ENCODE measurements around the gene FHIT.
"Not testable (repeated sequence)": the region's sequence is repeated elsewhere in the genome, so short reads cannot be mapped to it uniquely, and the experiment has no call there.

Gene FHIT

GRCh38 chr3:60898321-60898720, 352.9 kb downstream of the FHIT start:
- no peaks in the 10 kb centered on the region for H3K36me3 ChIP-seq (ENCODE audit: control insufficient read depth in 1 of 2, insufficient read depth in 2 of 2, low read length in 2 of 2)
- H3K4me1 ChIP-seq (ENCODE audit: control insufficient read depth in 1 of 2, insufficient read depth in 2 of 2, low read length in 2 of 2) = no peaks in the 10 kb centered on the region
- no peak overlapping the region for H3K27ac ChIP-seq (ENCODE audit: low read depth, low read length)
- no peaks in the 10 kb centered on the region for H3K9me3 ChIP-seq (ENCODE audit: control insufficient read depth in 1 of 2, low read length in 2 of 2)
- H3K4me3 ChIP-seq (ENCODE audit: low read depth in 1 of 2, low read length in 2 of 2) = no peak overlapping the region
- no peak overlapping the region for H3K9ac ChIP-seq (ENCODE audit: low read depth in 1 of 2, low read length in 2 of 2)
- H3K27me3 ChIP-seq (ENCODE audit: control insufficient read depth in 1 of 2, insufficient read depth in 2 of 2, low read length in 2 of 2) = no peaks in the 10 kb centered on the region

GRCh38 chr3:60893946-60894345, 357.3 kb downstream of the FHIT start:
- Histone ChIP-seq H3K9me3 (ENCODE audit: control insufficient read depth in 1 of 2, low read length in 2 of 2) (no peaks in the 10 kb centered on the region), H3K4me3 (ENCODE audit: low read depth in 1 of 2, low read length in 2 of 2) (no peak overlapping the region), H3K27me3 (ENCODE audit: control insufficient read depth in 1 of 2, insufficient read depth in 2 of 2, low read length in 2 of 2) (no peaks in the 10 kb centered on the region), H3K9ac (ENCODE audit: low read depth in 1 of 2, low read length in 2 of 2) (no peak overlapping the region), H3K4me1 (ENCODE audit: control insufficient read depth in 1 of 2, insufficient read depth in 2 of 2, low read length in 2 of 2) (no peaks in the 10 kb centered on the region), H3K27ac (ENCODE audit: low read depth, low read length) (no peak overlapping the region), H3K36me3 (ENCODE audit: control insufficient read depth in 1 of 2, insufficient read depth in 2 of 2, low read length in 2 of 2) (no peaks in the 10 kb centered on the region)

- no peaks in the 10 kb centered on the region for H3K9me3 ChIP-seq (ENCODE audit: control insufficient read depth in 1 of 2, low read length in 2 of 2)
- H3K9ac ChIP-seq (ENCODE audit: low read depth in 1 of 2, low read length in 2 of 2) = no peak overlapping the region
- no peak overlapping the region for H3K4me3 ChIP-seq (ENCODE audit: low read depth in 1 of 2, low read length in 2 of 2)
- H3K4me1 ChIP-seq (ENCODE audit: control insufficient read depth in 1 of 2, insufficient read depth in 2 of 2, low read length in 2 of 2) = no peaks in the 10 kb centered on the region
- H3K36me3 ChIP-seq (ENCODE audit: control insufficient read depth in 1 of 2, insufficient read depth in 2 of 2, low read length in 2 of 2) = no peaks in the 10 kb centered on the region
- H3K27ac ChIP-seq (ENCODE audit: low read depth, low read length) = no peak overlapping the region
- no peaks in the 10 kb centered on the region for H3K27me3 ChIP-seq (ENCODE audit: control insufficient read depth in 1 of 2, insufficient read depth in 2 of 2, low read length in 2 of 2)
Measured at GRCh38 chr3:60890226-60890625, 361.0 kb downstream of the FHIT start.

- not testable (repeated sequence) for H3K27me3 ChIP-seq (ENCODE audit: control insufficient read depth in 1 of 2, insufficient read depth in 2 of 2, low read length in 2 of 2); H3K4me3 ChIP-seq (ENCODE audit: low read depth in 1 of 2, low read length in 2 of 2); H3K36me3 ChIP-seq (ENCODE audit: control insufficient read depth in 1 of 2, insufficient read depth in 2 of 2, low read length in 2 of 2); H3K27ac ChIP-seq (ENCODE audit: low read depth, low read length); H3K4me1 ChIP-seq (ENCODE audit: control insufficient read depth in 1 of 2, insufficient read depth in 2 of 2, low read length in 2 of 2); H3K9ac ChIP-seq (ENCODE audit: low read depth in 1 of 2, low read length in 2 of 2); H3K9me3 ChIP-seq (ENCODE audit: control insufficient read depth in 1 of 2, low read length in 2 of 2)
Measured at GRCh38 chr3:60888952-60889351, 362.3 kb downstream of the FHIT start.

- Histone ChIP-seq H3K9me3 (ENCODE audit: control insufficient read depth in 1 of 2, low read length in 2 of 2) (no peaks in the 10 kb centered on the region), H3K27me3 (ENCODE audit: control insufficient read depth in 1 of 2, insufficient read depth in 2 of 2, low read length in 2 of 2) (no peaks in the 10 kb centered on the region), H3K9ac (ENCODE audit: low read depth in 1 of 2, low read length in 2 of 2) (no peak overlapping the region), H3K4me1 (ENCODE audit: control insufficient read depth in 1 of 2, insufficient read depth in 2 of 2, low read length in 2 of 2) (no peaks in the 10 kb centered on the region), H3K4me3 (ENCODE audit: low read depth in 1 of 2, low read length in 2 of 2) (no peak overlapping the region), H3K27ac (ENCODE audit: low read depth, low read length) (no peak overlapping the region), H3K36me3 (ENCODE audit: control insufficient read depth in 1 of 2, insufficient read depth in 2 of 2, low read length in 2 of 2) (no peaks in the 10 kb centered on the region)
Measured at GRCh38 chr3:60887574-60887973, 363.7 kb downstream of the FHIT start.

- Histone ChIP-seq H3K4me3 (ENCODE audit: low read depth in 1 of 2, low read length in 2 of 2) (no peak overlapping the region), H3K36me3 (ENCODE audit: control insufficient read depth in 1 of 2, insufficient read depth in 2 of 2, low read length in 2 of 2) (no peaks in the 10 kb centered on the region), H3K27me3 (ENCODE audit: control insufficient read depth in 1 of 2, insufficient read depth in 2 of 2, low read length in 2 of 2) (no peaks in the 10 kb centered on the region), H3K4me1 (ENCODE audit: control insufficient read depth in 1 of 2, insufficient read depth in 2 of 2, low read length in 2 of 2) (no peaks in the 10 kb centered on the region), H3K9me3 (ENCODE audit: control insufficient read depth in 1 of 2, low read length in 2 of 2) (no peaks in the 10 kb centered on the region), H3K27ac (ENCODE audit: low read depth, low read length) (no peak overlapping the region), H3K9ac (ENCODE audit: low read depth in 1 of 2, low read length in 2 of 2) (no peak overlapping the region)
Measured at GRCh38 chr3:60886518-60886917, 364.7 kb downstream of the FHIT start.

GRCh38 chr3:60884005-60884404, 367.2 kb downstream of the FHIT start:
- H3K27me3 ChIP-seq (ENCODE audit: control insufficient read depth in 1 of 2, insufficient read depth in 2 of 2, low read length in 2 of 2) = no peaks in the 10 kb centered on the region
- no peak overlapping the region for H3K4me3 ChIP-seq (ENCODE audit: low read depth in 1 of 2, low read length in 2 of 2)
- H3K9ac ChIP-seq (ENCODE audit: low read depth in 1 of 2, low read length in 2 of 2) = no peak overlapping the region
- H3K36me3 ChIP-seq (ENCODE audit: control insufficient read depth in 1 of 2, insufficient read depth in 2 of 2, low read length in 2 of 2) = no peaks in the 10 kb centered on the region
- no peaks in the 10 kb centered on the region for H3K4me1 ChIP-seq (ENCODE audit: control insufficient read depth in 1 of 2, insufficient read depth in 2 of 2, low read length in 2 of 2)
- peaks cover 6 to 11% of the 10 kb centered on the region in 2 donors for H3K9me3 ChIP-seq (ENCODE audit: control insufficient read depth in 1 of 2, low read length in 2 of 2)
- H3K27ac ChIP-seq (ENCODE audit: low read depth, low read length) = no peak overlapping the region

GRCh38 chr3:60877188-60877587, 374.1 kb downstream of the FHIT start:
- no peak overlapping the region for H3K9ac ChIP-seq (ENCODE audit: low read depth in 1 of 2, low read length in 2 of 2)
- peaks cover 6 to 11% of the 10 kb centered on the region in 2 donors for H3K9me3 ChIP-seq (ENCODE audit: control insufficient read depth in 1 of 2, low read length in 2 of 2)
- H3K27ac ChIP-seq (ENCODE audit: low read depth, low read length) = no peak overlapping the region
- no peak overlapping the region for H3K4me3 ChIP-seq (ENCODE audit: low read depth in 1 of 2, low read length in 2 of 2)
- no peaks in the 10 kb centered on the region for H3K36me3 ChIP-seq (ENCODE audit: control insufficient read depth in 1 of 2, insufficient read depth in 2 of 2, low read length in 2 of 2)
- no peaks in the 10 kb centered on the region for H3K4me1 ChIP-seq (ENCODE audit: control insufficient read depth in 1 of 2, insufficient read depth in 2 of 2, low read length in 2 of 2)
- no peaks in the 10 kb centered on the region for H3K27me3 ChIP-seq (ENCODE audit: control insufficient read depth in 1 of 2, insufficient read depth in 2 of 2, low read length in 2 of 2)

- Histone ChIP-seq H3K4me3 (ENCODE audit: low read depth in 1 of 2, low read length in 2 of 2) (no peak overlapping the region), H3K4me1 (ENCODE audit: control insufficient read depth in 1 of 2, insufficient read depth in 2 of 2, low read length in 2 of 2) (no peaks in the 10 kb centered on the region), H3K9me3 (ENCODE audit: control insufficient read depth in 1 of 2, low read length in 2 of 2) (no peaks in the 10 kb centered on the region), H3K27me3 (ENCODE audit: control insufficient read depth in 1 of 2, insufficient read depth in 2 of 2, low read length in 2 of 2) (no peaks in the 10 kb centered on the region), H3K27ac (ENCODE audit: low read depth, low read length) (no peak overlapping the region), H3K36me3 (ENCODE audit: control insufficient read depth in 1 of 2, insufficient read depth in 2 of 2, low read length in 2 of 2) (no peaks in the 10 kb centered on the region), H3K9ac (ENCODE audit: low read depth in 1 of 2, low read length in 2 of 2) (no peak overlapping the region)
Measured at GRCh38 chr3:60870396-60870795, 380.9 kb downstream of the FHIT start.

- H3K9me3 ChIP-seq (ENCODE audit: control insufficient read depth in 1 of 2, low read length in 2 of 2) = peaks cover 0 to 3% of the 10 kb centered on the region in 2 donors
- no peak overlapping the region for H3K4me3 ChIP-seq (ENCODE audit: low read depth in 1 of 2, low read length in 2 of 2)
- no peaks in the 10 kb centered on the region for H3K36me3 ChIP-seq (ENCODE audit: control insufficient read depth in 1 of 2, insufficient read depth in 2 of 2, low read length in 2 of 2)
- H3K27ac ChIP-seq (ENCODE audit: low read depth, low read length) = no peak overlapping the region
- no peaks in the 10 kb centered on the region for H3K27me3 ChIP-seq (ENCODE audit: control insufficient read depth in 1 of 2, insufficient read depth in 2 of 2, low read length in 2 of 2)
- no peaks in the 10 kb centered on the region for H3K4me1 ChIP-seq (ENCODE audit: control insufficient read depth in 1 of 2, insufficient read depth in 2 of 2, low read length in 2 of 2)
- H3K9ac ChIP-seq (ENCODE audit: low read depth in 1 of 2, low read length in 2 of 2) = no peak overlapping the region
Measured at GRCh38 chr3:60867200-60867599, 384.1 kb downstream of the FHIT start.

Measured in duodenal mucosa (tissue), 2 donors.